HepG2 (cell line): Measurements from ENCODE around the gene HBG1. TPM values are rescaled to one million over a fixed set of nuclear protein-coding genes. Genes with fewer than 3 reads are reported as not detected.

ENCODE experiments used
- ATAC-seq: fragments of 200-7000 bp; cut with Tn5 transposase; 3 replicates; pipeline ENCODE4 v1.9.1; 2020; ENCODE audit warnings: mild to moderate bottlenecking, moderate library complexity
- BruUV-seq: library from RNA; stranded (reverse); fragments of 400-500 nt; replicated peaks from 2 replicates; lab custom pipeline; 2021; lab: Mats Ljungman, UMichigan
- CTCF ChIA-PET: fragments of 300-600 bp; formaldehyde crosslinking; extraction: SDS; loops from one replicate; lab custom pipeline; 2021; ENCODE audit warnings: low total read pairs, inconsistent platforms, low intra/inter-chr PET ratio; lab: Yijun Ruan, JAX
- POLR2A ChIA-PET: fragments of 350-600 bp; sonication (Branson Sonifier 250); formaldehyde crosslinking; loops from one replicate; lab custom pipeline; 2020; ENCODE audit warnings: antibody characterized with exemption, inconsistent platforms; lab: Yijun Ruan, JAX
- DNase-seq: peaks from one replicate; pipeline ENCODE4 v3.0.0-alpha.2; 2015; ENCODE audit warnings: low spot score
- FAIRE-seq: peaks from 3 replicates; lab custom pipeline; 2011; peaks lifted over from hg19 to GRCh38; lab: Jason Lieb, UNC
- H2AFZ ChIP-seq: one replicate; pipeline ENCODE4 v1.6.1; 2011; ENCODE audit warnings: low read length, inconsistent platforms
- H3K27ac ChIP-seq: fragments of 300-600 bp; 3 replicates; pipeline ENCODE4 v1.8.0; 2011; ENCODE audit warnings: mixed run types, mild to moderate bottlenecking, mixed read lengths, low read length, inconsistent platforms; ENCODE audit not compliant: insufficient read depth; ENCODE audit errors: extremely low read length
- H3K27me3 ChIP-seq, 2 experiments: fragments of 200-600 bp in 1 of 2; 2 replicates in 1 of 2; 3 replicates in 1 of 2; pipeline versions ENCODE4 v1.6.0 to v1.8.0; 2011; ENCODE audit warnings: low read length in 2 of 2, mild to moderate bottlenecking in 2 of 2, moderate library complexity in 2 of 2, inconsistent platforms in 1 of 2; ENCODE audit not compliant: insufficient read depth in 2 of 2, control insufficient read depth in 1 of 2
- H3K36me3 ChIP-seq, 2 experiments: fragments of 200-600 bp in 1 of 2; replicated peaks in 1 of 2; 2 replicates in 1 of 2; 3 replicates in 1 of 2; pipeline versions ENCODE4 v1.5.1 to v1.8.0; 2011; ENCODE audit warnings: low read length in 2 of 2, inconsistent platforms in 1 of 2; ENCODE audit not compliant: insufficient read depth in 2 of 2, control insufficient read depth in 1 of 2
- H3K4me1 ChIP-seq: 2 replicates; pipeline ENCODE4 v1.5.1; 2012; ENCODE audit warnings: low read length, inconsistent platforms; ENCODE audit not compliant: insufficient read depth
- H3K4me2 ChIP-seq: 2 replicates; pipeline ENCODE4 v1.6.0; 2011; ENCODE audit warnings: low read depth, low read length, inconsistent platforms
- H3K4me3 ChIP-seq, 3 experiments: fragments of 200-600 bp in 1 of 3; sonication (generic), shearing (Covaris generic) in 1 of 3; replicated peaks in 1 of 3; 2 replicates each; pipeline ENCODE4 v1.5.1; 2011 to 2016; ENCODE audit warnings: low read length in 3 of 3, inconsistent platforms in 2 of 3, low read depth in 2 of 3, mild to moderate bottlenecking in 2 of 3, control low read depth in 1 of 3, mixed read lengths in 1 of 3; ENCODE audit not compliant: insufficient read depth in 1 of 3
- H3K79me2 ChIP-seq: one replicate; pipeline ENCODE4 v1.6.1; 2011; ENCODE audit warnings: low read length, inconsistent platforms; ENCODE audit not compliant: insufficient read depth
- H3K9ac ChIP-seq: 2 replicates; pipeline ENCODE4 v1.6.0; 2011; ENCODE audit warnings: mild to moderate bottlenecking, low read depth, low read length, inconsistent platforms; ENCODE audit not compliant: insufficient read depth
- H3K9me3 ChIP-seq: 2 replicates; pipeline ENCODE4 v1.5.1; 2012; ENCODE audit warnings: mild to moderate bottlenecking, low read length
- H4K20me1 ChIP-seq: 2 replicates; pipeline ENCODE4 v1.6.0; 2011; ENCODE audit warnings: inconsistent platforms, mild to moderate bottlenecking, low read length, moderate library complexity; ENCODE audit not compliant: insufficient read depth
- ARID2 ChIP-seq: sonication (generic); formaldehyde crosslinking; IDR thresholded peaks from 2 replicates; pipeline ENCODE4 v1.8.1; 2022; ENCODE audit warnings: mild to moderate bottlenecking, missing genetic modification reagents, borderline replicate concordance
- RCOR2 ChIP-seq: IDR thresholded peaks from 2 replicates; pipeline ENCODE4 v1.6.1; 2016; ENCODE audit warnings: missing biosample characterization, missing genetic modification reagents
- SALL2 ChIP-seq: sonication (generic); formaldehyde crosslinking; IDR thresholded peaks from 2 replicates; pipeline ENCODE4 v1.8.1; 2023; ENCODE audit warnings: mild to moderate bottlenecking, missing genetic modification reagents, inconsistent platforms
- ZMYM4 ChIP-seq: sonication (generic); formaldehyde crosslinking; IDR thresholded peaks from 2 replicates; pipeline ENCODE4 v1.8.1; 2023; ENCODE audit warnings: mild to moderate bottlenecking, missing genetic modification reagents
- ZNF629 ChIP-seq: sonication (generic); formaldehyde crosslinking; conservative IDR thresholded peaks from 2 replicates; pipeline ENCODE4 v1.5.0; 2020; ENCODE audit warnings: missing genetic modification reagents
- ZNF75D ChIP-seq: sonication (generic); formaldehyde crosslinking; IDR thresholded peaks from 2 replicates; pipeline ENCODE4 v1.8.1; 2023; ENCODE audit warnings: missing genetic modification reagents, mild to moderate bottlenecking, borderline replicate concordance
- WGBS: methylation state at CpG from one replicate; pipeline ENCODE4 v1.1.6; 2017; ENCODE audit warnings: low lambda C conversion rate; 5-methylcytosine and 5-hydroxymethylcytosine counted together
- in situ Hi-C: cut with HindIII; loops from 2 replicates; pipeline ENCODE4 v1.10.0; 2017; ENCODE audit warnings: low pct_unique_long_range_greater_than_20kb; ENCODE audit not compliant: extremely low pct_ligation_motif_present
- intact Hi-C: fragments of 100-400 bp; cut with micrococcal nuclease; formaldehyde crosslinking; loops from one replicate; pipeline ENCODE4 v1.10.0; 2022; ENCODE audit not compliant: unreplicated experiment
- polyA plus RNA-seq, 8 experiments: library from polyadenylated mRNA; depleted of rRNA in 3 of 8; stranded (reverse) in 7 of 8; unstranded in 1 of 8; fragments of >200 nt; fragmentation: Illumina TruSeq in 4 of 8; extraction: Trizol in 4 of 8; gene quantifications; 2 replicates each; pipeline versions ENCODE4 v1.2.1 to v1.2.3, GENCODE V29; 2011 to 2016; ENCODE audit warnings: low read depth in 4 of 8, missing spikeins in 1 of 8, mixed read lengths in 1 of 8; ENCODE audit not compliant: insufficient read depth in 1 of 8
- total RNA-seq, 5 experiments: library from RNA; depleted of rRNA; stranded (reverse); fragments of >200 nt; fragmentation: Illumina TruSeq; extraction: Trizol; gene quantifications; 2 replicates each; pipeline ENCODE4 v1.2.3, GENCODE V29; 2016; ENCODE audit warnings: low read depth in 1 of 5

The HBG1 gene
- total and polyA plus RNA-seq, 2 of the 13 experiments (the other 11 are each of a cell fraction or from before 2014, with no cell fraction given), result not detected

DNA sequence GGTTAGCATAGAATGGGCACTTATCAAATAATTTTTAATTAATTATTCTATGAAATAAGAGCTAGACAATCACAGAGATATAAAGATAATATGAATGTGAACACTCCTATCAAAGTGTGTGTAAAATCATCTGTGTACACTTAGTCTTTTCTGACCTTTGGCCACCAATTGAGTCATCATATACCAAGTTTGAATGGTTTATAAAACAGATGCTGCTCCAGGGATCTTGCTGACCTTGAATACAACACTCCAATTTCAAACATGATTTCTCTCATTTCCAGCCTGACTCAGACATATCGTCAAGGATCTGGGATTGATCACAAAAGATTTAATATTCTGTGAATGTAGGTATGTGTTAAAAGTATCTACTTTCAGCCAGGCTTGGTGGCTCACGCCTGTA, 46.3 kb downstream of the HBG1 start:
- ChIA-PET POLR2A (no interaction called here), CTCF (interaction anchor here (2.9 kb wide), 1 partner anchor 177 kb away, joined by 21 read pairs; no protein-coding TSS in a partner anchor)
- no peaks in the 10 kb centered on the region for H3K36me3 ChIP-seq
- TF ChIP-seq ZNF629 (CRISPR knock-in tag) (no peak), ZMYM4 (CRISPR knock-in tag) (no peak), ZNF75D (CRISPR knock-in tag) (no peak), SALL2 (CRISPR knock-in tag) (no peak)
- H4K20me1 ChIP-seq, result no peaks in the 10 kb centered on the region
- ATAC-seq (no peak), FAIRE-seq (no peak), DNase-seq (no peak)
- H3K4me2 ChIP-seq, result no peak overlapping the region
- H3K79me2 ChIP-seq, result no peaks in the 10 kb centered on the region
- no peaks in the 10 kb centered on the region; a peak in 1 of 5 replicates for H3K27me3 ChIP-seq
- in situ Hi-C loops (loop anchor here (5.0 kb wide), 1 partner anchor 179 kb away; the partner anchor contains the start of gene OR51M1), intact Hi-C loops (no loop called here)
- H3K27ac ChIP-seq, result no peak overlapping the region
- H3K9me3 ChIP-seq, result no peaks in the 10 kb centered on the region
- 0% methylated on average over 2 of the region's 2 CpGs for WGBS
- H3K4me1 ChIP-seq, result no peaks in the 10 kb centered on the region
- no peak overlapping the region for H2AFZ ChIP-seq
- no TSS peak for BruUV-seq
- no peak overlapping the region for H3K4me3 ChIP-seq
- no peak overlapping the region for H3K9ac ChIP-seq

DNA sequence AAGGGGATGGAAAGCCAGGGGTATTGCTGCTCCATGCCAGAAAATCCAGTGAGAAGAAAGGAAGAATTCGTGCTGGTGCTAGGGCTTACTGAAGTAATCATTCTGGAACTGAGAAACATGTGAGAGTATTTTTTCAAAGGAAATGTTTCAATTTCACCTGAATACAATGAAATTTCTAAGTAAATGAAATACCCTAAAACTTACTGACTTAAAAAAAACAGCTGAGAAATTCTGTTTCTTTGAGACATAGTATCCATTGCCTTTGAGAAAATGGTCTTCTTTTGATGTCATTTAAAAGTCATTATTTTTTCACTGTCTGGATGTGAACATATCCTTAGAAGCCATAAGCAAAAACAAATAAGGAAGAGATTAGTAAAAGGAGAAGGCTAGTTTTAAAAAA, 49.1 kb downstream of the HBG1 start, which contains the start of gene OR51V1:
TSS of gene OR51V1 (minus strand) at position 101 of the 400 bp plus-strand sequence. CDS start at position 101, 0 bp downstream.
- TF ChIP-seq RCOR2 (CRISPR knock-in tag) (no peak), ARID2 (CRISPR knock-in tag) (no peak)
- no peak within 1 kb of the TSS for H3K4me3 ChIP-seq
- no peak within 1 kb of the TSS for H3K27ac ChIP-seq
- no peaks in the 10 kb centered on the region for H3K4me1 ChIP-seq
- in situ Hi-C loops, result loop anchor here (5.0 kb wide), 1 partner anchor 182 kb away; the partner anchor contains the start of gene OR51M1
- no peaks in the 10 kb centered on the region for H3K79me2 ChIP-seq
- intact Hi-C loops, result no loop called here
- H3K36me3 ChIP-seq, result no peaks in the 10 kb centered on the region
- CTCF ChIA-PET, result no interaction called here
- BruUV-seq, result no TSS peak
- ATAC-seq (no peak), FAIRE-seq (no peak), DNase-seq (no peak)
- H4K20me1 ChIP-seq, result no peaks in the 10 kb centered on the region
- H3K9ac ChIP-seq, result no peak within 1 kb of the TSS
- no peaks in the 10 kb centered on the region; a peak in 1 of 5 replicates for H3K27me3 ChIP-seq
- H2AFZ ChIP-seq, result no peak within 1 kb of the TSS
- 0% methylated on average over 1 of the region's 1 CpG for WGBS
- H3K4me2 ChIP-seq, result no peak within 1 kb of the TSS
- no peaks in the 10 kb centered on the region for H3K9me3 ChIP-seq
- POLR2A ChIA-PET, result no interaction called here
